SH-SY5Y (cell line): ENCODE data around the gene ZNF41.

Experiments used
- GATA2 ChIP-seq: IDR thresholded peaks from 2 replicates; pipeline ENCODE4 v1.6.1; 2011; ENCODE audit warnings: mild to moderate bottlenecking, low read depth, low read length
- GATA3 ChIP-seq: IDR thresholded peaks from 2 replicates; pipeline ENCODE4 v1.6.1; 2011; ENCODE audit warnings: low read depth, mild to moderate bottlenecking, low read length, moderate library complexity

Gene ZNF41

DNA sequence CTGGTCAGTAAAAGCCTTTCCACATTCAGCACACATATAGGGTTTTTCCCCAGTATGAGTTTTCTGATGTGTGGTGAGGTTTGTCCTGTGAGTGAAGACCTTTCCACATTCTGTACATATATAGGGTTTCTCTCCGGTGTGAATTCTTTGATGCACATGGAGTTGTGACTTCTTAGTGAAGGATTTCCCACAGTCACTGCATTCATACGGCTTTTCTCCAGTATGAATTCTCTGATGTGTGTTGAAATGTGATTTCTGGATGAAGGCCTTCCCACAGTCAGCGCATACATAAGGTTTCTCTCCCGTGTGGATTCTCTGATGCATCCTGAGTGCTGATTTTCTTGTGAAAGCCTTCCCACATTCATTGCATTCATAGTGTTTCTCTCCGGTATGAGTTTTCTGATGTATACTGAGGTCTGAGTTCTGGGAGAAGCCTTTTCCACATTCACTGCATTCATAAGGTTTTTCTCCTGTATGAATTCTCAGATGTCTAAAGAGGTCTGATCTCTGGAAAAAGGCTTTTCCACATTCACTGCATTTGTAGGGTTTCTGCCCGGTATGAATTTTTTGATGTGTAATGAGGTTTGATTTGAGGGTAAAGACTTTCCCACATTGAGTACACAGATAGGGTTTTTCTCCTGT, 34.7 kb downstream of the ZNF41 start:
- no peak for TF ChIP-seq GATA3
- no peak for TF ChIP-seq GATA2

DNA sequence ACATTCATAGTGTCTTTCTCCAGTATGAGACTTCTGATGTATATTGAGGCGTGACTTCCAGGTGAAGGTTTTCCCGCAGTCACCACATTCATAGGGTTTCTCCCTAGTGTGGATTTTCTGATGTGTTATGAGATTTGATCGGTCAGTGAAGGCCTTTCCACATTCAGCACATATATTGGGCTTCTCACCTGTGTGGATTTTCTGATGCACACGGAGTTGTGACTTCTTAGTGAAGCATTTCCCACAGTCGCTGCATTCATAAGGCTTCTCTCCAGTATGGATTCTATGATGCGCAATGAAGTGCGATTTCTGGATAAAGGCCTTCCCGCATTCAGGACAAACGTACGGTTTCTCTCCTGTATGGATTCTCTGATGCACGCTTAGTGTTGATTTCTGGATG, 35.4 kb downstream of the ZNF41 start:
- TF ChIP-seq GATA2 (no peak), GATA3 (no peak)

DNA sequence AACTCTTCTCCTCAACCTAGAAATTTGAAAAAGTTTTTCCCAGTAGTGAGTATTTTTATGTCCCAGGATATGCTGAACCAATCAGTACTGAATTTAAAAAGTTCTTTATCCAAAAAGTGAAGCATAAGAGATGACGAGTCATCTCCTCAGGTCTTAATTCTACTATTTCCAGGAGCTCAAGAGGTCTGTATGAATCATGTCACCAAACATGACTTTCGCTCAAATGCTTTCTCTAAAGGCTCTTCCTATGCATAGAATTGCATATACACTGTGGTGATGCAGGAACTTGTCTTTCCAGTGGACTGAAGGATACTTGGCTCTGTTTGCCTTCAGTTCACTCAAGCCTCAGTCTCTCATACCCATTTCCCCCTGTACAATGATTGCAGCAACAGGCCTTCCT, 36.1 kb downstream of the ZNF41 start:
- TF ChIP-seq GATA3 (no peak), GATA2 (no peak)

DNA sequence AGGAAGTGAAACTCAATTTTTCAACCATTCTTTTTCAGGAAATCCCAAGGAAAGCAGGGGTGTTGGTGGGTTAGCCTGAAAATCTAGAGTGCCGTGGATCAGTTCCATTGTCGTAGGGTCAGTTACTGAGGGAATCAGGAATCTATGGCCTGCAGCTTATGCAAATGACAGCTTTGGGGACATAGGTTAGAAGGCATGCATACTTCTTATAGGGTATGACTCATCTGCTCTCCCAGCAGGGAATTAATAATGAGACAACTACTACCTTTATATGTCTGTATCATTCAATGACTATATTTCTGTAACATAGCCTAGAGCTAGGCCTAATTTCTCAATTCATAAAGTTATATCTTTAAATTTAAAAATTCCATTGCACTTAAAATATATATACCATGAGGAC, 36.6 kb downstream of the ZNF41 start:
- TF ChIP-seq GATA3 = no peak
- TF ChIP-seq GATA2 = no peak

DNA sequence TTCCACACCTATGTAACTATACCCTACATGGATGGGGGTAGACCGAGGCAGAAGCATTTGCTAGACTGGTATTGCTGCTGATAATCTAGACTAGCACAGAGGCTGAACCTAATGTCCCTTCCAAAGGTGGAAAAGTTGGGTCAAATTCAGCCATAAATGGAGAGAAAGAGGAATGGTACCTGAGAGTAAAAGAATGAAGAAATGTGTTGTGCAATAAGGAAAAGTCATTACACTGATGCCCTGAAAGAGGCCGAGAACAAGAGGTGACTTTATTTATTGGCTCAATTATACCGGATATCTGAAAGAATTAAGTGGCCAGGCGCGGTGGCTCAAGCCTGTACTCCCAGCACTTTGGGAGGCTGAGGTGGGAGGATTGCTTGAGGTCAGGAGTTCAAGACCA, 52.1 kb downstream of the ZNF41 start:
- TF ChIP-seq GATA2 (no peak), GATA3 (no peak)

DNA sequence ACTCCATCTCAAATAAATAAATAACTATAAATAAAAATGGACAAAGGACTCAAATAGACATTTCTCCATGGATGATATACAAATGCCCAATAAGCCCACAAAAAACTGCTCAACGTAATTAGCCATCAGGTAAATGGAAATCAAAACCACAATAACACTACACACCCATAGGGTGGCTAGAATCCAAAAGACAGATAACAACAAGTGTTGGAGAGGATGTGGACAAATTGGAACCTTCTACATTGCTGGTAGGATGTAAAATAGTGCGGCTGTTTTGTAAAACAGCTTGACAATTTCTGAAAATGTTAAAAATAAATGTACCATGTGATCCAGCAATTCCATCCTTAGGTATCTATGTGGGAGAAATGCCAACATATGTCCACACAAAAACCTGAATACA, 60.6 kb downstream of the ZNF41 start:
- TF ChIP-seq GATA3 (no peak), GATA2 (no peak)

DNA sequence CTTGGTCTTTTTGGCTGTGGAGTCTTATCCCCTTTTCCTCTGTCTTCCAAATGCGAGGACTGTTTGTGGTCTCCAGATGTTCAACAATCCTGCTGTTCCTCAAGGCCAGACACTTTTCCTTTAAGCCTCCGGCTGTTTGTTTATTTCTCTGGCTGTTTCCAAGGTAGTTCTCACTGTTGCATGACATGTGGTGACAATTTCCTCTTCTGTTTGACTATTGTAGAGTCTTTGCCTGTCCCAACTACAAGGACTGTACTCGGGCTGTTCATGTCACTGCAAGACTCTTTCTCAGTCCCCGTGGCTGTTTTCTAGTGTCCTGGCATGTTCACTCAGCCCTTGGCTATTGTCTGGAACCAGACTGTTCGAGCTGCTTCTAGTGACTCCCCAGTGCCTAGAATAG, 62.1 kb downstream of the ZNF41 start:
- no peak for TF ChIP-seq GATA2

DNA sequence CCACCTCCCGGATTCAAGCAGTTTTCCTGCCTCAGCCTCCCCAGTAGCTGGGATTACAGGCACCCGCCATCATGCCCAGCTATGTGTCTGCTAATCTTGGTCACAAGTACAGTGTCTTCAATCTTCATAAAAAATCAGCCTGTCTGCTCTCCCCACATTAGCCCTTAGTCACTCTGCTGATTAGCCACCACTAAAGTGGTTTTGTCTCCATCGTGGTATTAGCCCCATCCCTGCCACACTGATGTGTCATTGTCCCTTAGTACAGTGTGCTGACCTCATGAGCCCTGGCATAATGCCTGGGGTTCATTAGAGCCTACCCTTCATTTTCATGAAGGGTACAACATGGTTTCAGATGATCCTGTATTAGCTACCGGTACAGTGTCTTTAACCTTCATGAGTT, 62.8 kb downstream of the ZNF41 start:
- TF ChIP-seq GATA2 (no peak), GATA3 (no peak)

DNA sequence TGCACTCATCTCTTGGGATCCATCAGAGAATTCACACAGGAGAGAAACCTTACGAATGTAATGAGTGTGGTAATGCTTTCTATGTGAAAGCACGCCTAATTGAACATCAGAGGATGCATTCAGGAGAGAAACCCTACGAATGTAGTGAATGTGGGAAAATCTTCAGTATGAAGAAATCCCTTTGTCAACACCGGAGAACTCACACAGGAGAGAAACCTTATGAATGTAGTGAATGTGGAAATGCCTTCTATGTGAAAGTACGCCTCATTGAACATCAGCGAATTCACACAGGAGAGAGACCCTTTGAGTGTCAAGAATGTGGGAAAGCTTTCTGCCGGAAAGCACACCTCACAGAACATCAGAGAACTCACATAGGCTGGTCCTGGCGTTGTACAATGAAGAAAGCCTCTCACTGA, 69.8 kb downstream of the ZNF41 start:
- no peak for TF ChIP-seq GATA2
- no peak for TF ChIP-seq GATA3
